CD4-positive, alpha-beta T cell (primary cell): ENCODE results near the gene PSMA5. TPM values are rescaled to one million over a fixed set of nuclear protein-coding genes. Genes with fewer than 3 reads are reported as not detected.

Experiments
- ATAC-seq: fragments of 200-7000 bp; cut with Tn5 transposase; one replicate; pipeline ENCODE4 v1.10.0; 2022; ENCODE audit warnings: mild to moderate bottlenecking; ENCODE audit not compliant: poor library complexity
- CTCF ChIA-PET: fragments of 350-600 bp; sonication (Branson Sonifier 250); formaldehyde crosslinking; loops from one replicate; lab custom pipeline; 2021; ENCODE audit warnings: antibody characterized with exemption, inconsistent platforms; lab: Charles Lee
- POLR2A ChIA-PET: fragments of 350-600 bp; sonication (Branson Sonifier 250); formaldehyde crosslinking; loops from one replicate; lab custom pipeline; 2021; ENCODE audit warnings: antibody characterized with exemption, inconsistent platforms; lab: Charles Lee
- DNase-seq, 14 experiments: peaks; one replicate each; pipeline ENCODE4 v3.0.0-alpha.2; 2013 to 2020; ENCODE audit warnings: mixed read lengths in 2 of 14
- H3K27ac ChIP-seq, 2 donors: one replicate each; pipeline versions ENCODE4 v1.5.1 to v1.7.0; 2013; ENCODE audit warnings: low read length in 2 of 2, low read depth in 1 of 2, mild to moderate bottlenecking in 1 of 2
- H3K27me3 ChIP-seq, 2 experiments: 1 replicate in 1 of 2; 2 replicates in 1 of 2; pipeline versions ENCODE4 v1.6.1 to v1.7.0; 2013; ENCODE audit warnings: low read length in 2 of 2, control low read depth in 1 of 2, mild to moderate bottlenecking in 1 of 2, moderate library complexity in 1 of 2; ENCODE audit not compliant: insufficient read depth in 2 of 2, control insufficient read depth in 1 of 2
- H3K36me3 ChIP-seq: one replicate; pipeline ENCODE4 v1.6.1; 2013; ENCODE audit warnings: low read length, control low read depth; ENCODE audit not compliant: insufficient read depth
- H3K4me1 ChIP-seq: one replicate; pipeline ENCODE4 v1.6.1; 2013; ENCODE audit warnings: low read length, control low read depth; ENCODE audit not compliant: insufficient read depth
- H3K4me3 ChIP-seq: one replicate; pipeline ENCODE4 v1.5.1; 2013; ENCODE audit warnings: mild to moderate bottlenecking, low read length, moderate library complexity
- H3K9me3 ChIP-seq, 2 experiments: 1 replicate in 1 of 2; 2 replicates in 1 of 2; pipeline versions ENCODE4 v1.6.1 to v1.7.0; 2013; ENCODE audit warnings: low read length in 2 of 2, mild to moderate bottlenecking in 2 of 2, control low read depth in 1 of 2, moderate library complexity in 1 of 2; ENCODE audit not compliant: control insufficient read depth in 1 of 2, insufficient read depth in 1 of 2
- H3K27ac Mint-ChIP-seq: one replicate; pipeline ENCODE4 v1.8.0; 2020; ENCODE audit warnings: mixed read lengths
- H3K27me3 Mint-ChIP-seq: one replicate; pipeline ENCODE4 v1.8.0; 2021; ENCODE audit warnings: mixed read lengths
- H3K36me3 Mint-ChIP-seq: one replicate; pipeline ENCODE4 v1.8.0; 2021; ENCODE audit warnings: low read depth, mixed read lengths
- H3K4me1 Mint-ChIP-seq: one replicate; pipeline ENCODE4 v1.8.0; 2021; ENCODE audit warnings: low read depth, mixed read lengths
- H3K4me3 Mint-ChIP-seq: one replicate; pipeline ENCODE4 v1.8.0; 2020; ENCODE audit warnings: mild to moderate bottlenecking, mixed read lengths
- H3K9me3 Mint-ChIP-seq: one replicate; pipeline ENCODE4 v1.8.0; 2020; ENCODE audit warnings: mixed read lengths
- CTCF ChIP-seq: fragments of 200-600 bp; IDR thresholded peaks from one replicate; pipeline ENCODE4 v1.8.0; 2022; ENCODE audit warnings: antibody characterized with exemption, mild to moderate bottlenecking
- intact Hi-C, 2 experiments: fragments of 100-400 bp; cut with DNase I in 1 of 2; cut with micrococcal nuclease in 1 of 2; formaldehyde crosslinking; loops; one replicate each; pipeline versions ENCODE4 v1.15.1 to v1.9.0; 2023 to 2025; cut with DNase I, micrococcal nuclease
- total RNA-seq, 174 experiments: library from RNA in 2 of 174; stranded (reverse) in 2 of 174; gene quantifications; one replicate each; pipeline ENCODE4 v1.2.3 and lab custom pipeline; 2021 to 2026

The PSMA5 gene
- total RNA-seq, 2 experiments from 2014 or later, result 29.8 to 33.8 TPM

- no peak for TF ChIP-seq CTCF
- H3K27ac ChIP-seq, result no peak overlapping the region
- H3K36me3 ChIP-seq, result no peaks in the 10 kb centered on the region
- no peaks in the 10 kb centered on the region for H3K4me1 ChIP-seq
- Mint-ChIP-seq H3K4me3 (no peak overlapping the region), H3K9me3 (no peaks in the 10 kb centered on the region), H3K36me3 (no peaks in the 10 kb centered on the region), H3K4me1 (no peaks in the 10 kb centered on the region), H3K27me3 (peaks cover 11% of the 10 kb centered on the region), H3K27ac (no peak overlapping the region)
- ChIA-PET CTCF (no interaction called here), POLR2A (no interaction called here)
- DNase-seq (no peak), ATAC-seq (no peak)
- H3K9me3 ChIP-seq, result peaks cover 0 to 7% of the 10 kb centered on the region in 2 experiments
- no peak overlapping the region for H3K4me3 ChIP-seq
- intact Hi-C loops, result no loop called here
- H3K27me3 ChIP-seq, result no peaks in the 10 kb centered on the region
These were observed 7.1 kb upstream of the PSMA5 start for GRCh38 chr1:109433322-109433721.

- Histone ChIP-seq H3K27me3 (no peaks in the 10 kb centered on the region), H3K9me3 (peaks cover 0 to 7% of the 10 kb centered on the region in 2 experiments), H3K4me1 (no peaks in the 10 kb centered on the region), H3K27ac (no peak overlapping the region), H3K36me3 (no peaks in the 10 kb centered on the region), H3K4me3 (no peak overlapping the region)
- Mint-ChIP-seq H3K27me3 (peaks cover 11% of the 10 kb centered on the region), H3K9me3 (no peaks in the 10 kb centered on the region), H3K36me3 (no peaks in the 10 kb centered on the region), H3K4me1 (peaks cover 4% of the 10 kb centered on the region), H3K27ac (no peak overlapping the region), H3K4me3 (no peak overlapping the region)
- no peak for ATAC-seq
- intact Hi-C loops, result no loop called here
- no peak for DNase-seq
- CTCF ChIA-PET, result no interaction called here
- TF ChIP-seq CTCF, result no peak
- POLR2A ChIA-PET, result no interaction called here
These were observed 6.1 kb upstream of the PSMA5 start for GRCh38 chr1:109432336-109432735.

- CTCF ChIA-PET, result interaction anchor here (1.3 to 2.6 kb wide), 2 partner anchors 64 to 327 kb away, joined by 4 to 7 read pairs; no protein-coding TSS in a partner anchor
- peaks cover 33% of the 10 kb centered on the region for H3K4me1 ChIP-seq
- POLR2A ChIA-PET, result interaction anchor here (1.2 to 6.5 kb wide), 10 partner anchors 38 to 607 kb away, joined by 3 to 76 read pairs (median 12); partner anchors contain the start of genes AHCYL1, ATXN7L2, GNAI3 and STRIP1
- no peaks in the 10 kb centered on the region for H3K27me3 Mint-ChIP-seq
- peak in 1 of 14 experiments; percentile 42 for DNase-seq
- H3K9me3 ChIP-seq, result no peaks in the 10 kb centered on the region
- H3K4me3 Mint-ChIP-seq, result peak overlapping the region; percentile 98
- H3K4me3 ChIP-seq, result peak overlapping the region; percentile 98
- peaks cover 14% of the 10 kb centered on the region for H3K36me3 ChIP-seq
- H3K4me1 Mint-ChIP-seq, result peaks cover 46% of the 10 kb centered on the region
- intact Hi-C loops, result loop anchor here (2.0 to 5.0 kb wide), 9 partner anchors 56 to 560 kb away; partner anchors contain the start of genes ATXN7L2 (in 1 of the 2), ELAPOR1 (in 1 of the 2), GNAI3 (in 1 of the 2) and TMEM167B (in 1 of the 2)
- H3K27ac ChIP-seq, result peak overlapping the region; percentile 91 to 95
- peaks cover 33% of the 10 kb centered on the region for H3K36me3 Mint-ChIP-seq
- peak overlapping the region; percentile 98 for H3K27ac Mint-ChIP-seq
- no peak for TF ChIP-seq CTCF
- no peak for ATAC-seq
- no peaks in the 10 kb centered on the region for H3K9me3 Mint-ChIP-seq
- H3K27me3 ChIP-seq, result no peaks in the 10 kb centered on the region
These were observed 871 bp upstream of the PSMA5 start for GRCh38 chr1:109427171-109427467.
